GM23248 (cell line): Measurements from ENCODE around the gene BRD2. TPM values are rescaled to one million over a fixed set of nuclear protein-coding genes. Genes with fewer than 3 reads are reported as not detected.
A peak's percentile ranks its signal among the peaks of the same experiment; 100 is the strongest.

ENCODE experiments used
- DNase-seq: peaks from one replicate; pipeline ENCODE4 v3.0.0-alpha.2; 2015
- H2AFZ ChIP-seq: fragments of 200-600 bp; sonication (generic); 2 replicates; pipeline ENCODE4 v1.6.1; 2016; ENCODE audit warnings: antibody characterized with exemption
- H3F3A ChIP-seq: fragments of 200-600 bp; sonication (generic); 2 replicates; pipeline ENCODE4 v1.6.1; 2016; ENCODE audit warnings: mild to moderate bottlenecking, antibody characterized with exemption, mixed run types; ENCODE audit not compliant: insufficient read depth
- H3K27ac ChIP-seq: fragments of 200-600 bp; sonication (generic); 2 replicates; pipeline ENCODE4 v1.5.1; 2016; ENCODE audit warnings: mild to moderate bottlenecking
- H3K27me3 ChIP-seq: fragments of 200-600 bp; sonication (generic); replicated peaks from 2 replicates; pipeline ENCODE4 v1.6.1; 2016; ENCODE audit warnings: mild to moderate bottlenecking; ENCODE audit not compliant: insufficient read depth
- H3K36me3 ChIP-seq: fragments of 200-600 bp; sonication (generic); 2 replicates; pipeline ENCODE4 v1.6.1; 2016; ENCODE audit warnings: low read depth, mild to moderate bottlenecking
- H3K4me1 ChIP-seq: fragments of 200-600 bp; sonication (generic); 2 replicates; pipeline ENCODE4 v1.6.1; 2016; ENCODE audit warnings: mild to moderate bottlenecking; ENCODE audit not compliant: insufficient read depth
- H3K4me2 ChIP-seq: fragments of 200-600 bp; sonication (generic); one replicate; pipeline ENCODE4 v1.6.1; 2016; ENCODE audit warnings: mild to moderate bottlenecking; ENCODE audit not compliant: unreplicated experiment
- H3K4me3 ChIP-seq: fragments of 200-600 bp; sonication (generic); 2 replicates; pipeline ENCODE4 v1.5.1; 2016; ENCODE audit warnings: mild to moderate bottlenecking
- H3K79me2 ChIP-seq: fragments of 200-600 bp; sonication (generic); 2 replicates; pipeline ENCODE4 v1.6.1; 2016; ENCODE audit warnings: mild to moderate bottlenecking; ENCODE audit not compliant: insufficient read depth
- H3K9ac ChIP-seq: fragments of 200-600 bp; sonication (generic); 2 replicates; pipeline ENCODE4 v1.6.1; 2016; ENCODE audit warnings: mild to moderate bottlenecking
- H3K9me2 ChIP-seq: fragments of 200-600 bp; sonication (generic); 2 replicates; pipeline ENCODE4 v1.6.1; 2016; ENCODE audit warnings: mixed run types, mild to moderate bottlenecking, moderate library complexity; ENCODE audit not compliant: insufficient read depth
- H3K9me3 ChIP-seq: fragments of 200-600 bp; sonication (generic); one replicate; pipeline ENCODE4 v1.6.1; 2017; ENCODE audit warnings: low read depth
- H4K20me1 ChIP-seq: fragments of 200-600 bp; sonication (generic); 2 replicates; pipeline ENCODE4 v1.6.0; 2016; ENCODE audit not compliant: insufficient read depth
- EZH2 ChIP-seq: fragments of 200-600 bp; sonication (generic); IDR thresholded peaks from 2 replicates; pipeline ENCODE4 v1.6.1; 2018; ENCODE audit warnings: antibody characterized with exemption, mild to moderate bottlenecking; ENCODE audit not compliant: insufficient read depth, poor library complexity, severe bottlenecking
- EZH2phosphoT487 ChIP-seq: fragments of 200-600 bp; sonication (generic); IDR thresholded peaks from 2 replicates; pipeline ENCODE4 v1.6.1; 2018; ENCODE audit warnings: antibody characterized with exemption, moderate library complexity, mild to moderate bottlenecking, low read depth; ENCODE audit not compliant: insufficient read depth
- WGBS, 2 experiments: methylation state at CpG; one replicate each; pipeline ENCODE4 v1.1.6; 2015 to 2017; ENCODE audit warnings: low lambda C conversion rate in 2 of 2, low coverage in 1 of 2; ENCODE audit errors: missing lambda C conversion rate in 2 of 2; 5-methylcytosine and 5-hydroxymethylcytosine counted together
- in situ Hi-C: fragments of 300-500 bp; cut with MboI; formaldehyde crosslinking; loops from 2 replicates; pipeline ENCODE4 v1.15.0; 2020
- polyA plus RNA-seq: library from polyadenylated mRNA; unstranded; fragments of >200 nt; fragmentation: Nextera tagmentation; extraction: Ambion mirVana; gene quantifications from 2 replicates; pipeline ENCODE4 v1.2.1, GENCODE V29; 2016
- total RNA-seq: library from RNA; depleted of rRNA; stranded (reverse); fragments of >200 nt; shearing (Covaris generic); gene quantifications from 2 replicates; pipeline ENCODE4 v1.2.3, GENCODE V29; 2014

BRD2 gene
- total and polyA plus RNA-seq, 2 experiments from 2014 or later: 85.4 to 105 TPM

DNA sequence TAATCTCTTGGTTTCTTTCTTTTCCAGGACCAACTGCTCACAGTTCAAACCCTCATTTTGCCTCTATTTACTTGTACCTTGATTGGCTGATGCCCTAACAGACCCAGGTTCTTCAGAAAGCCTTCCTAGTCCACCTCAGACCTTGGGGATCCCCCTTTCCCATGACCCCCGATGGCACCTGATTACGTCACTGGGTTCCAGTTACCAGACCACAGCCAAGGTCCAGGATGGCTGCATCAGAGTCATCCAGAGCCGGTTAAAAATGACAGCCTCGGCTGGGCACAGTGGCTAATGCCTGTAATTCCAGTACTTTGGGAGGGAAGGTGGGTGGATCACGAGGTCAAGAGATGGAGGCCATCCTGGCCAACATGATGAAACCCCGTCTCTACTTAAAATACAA lies 36.5 kb downstream of the BRD2 start:
- in situ Hi-C loops: no loop called here
- H3K36me3 ChIP-seq: no peaks in the 10 kb centered on the region

DNA sequence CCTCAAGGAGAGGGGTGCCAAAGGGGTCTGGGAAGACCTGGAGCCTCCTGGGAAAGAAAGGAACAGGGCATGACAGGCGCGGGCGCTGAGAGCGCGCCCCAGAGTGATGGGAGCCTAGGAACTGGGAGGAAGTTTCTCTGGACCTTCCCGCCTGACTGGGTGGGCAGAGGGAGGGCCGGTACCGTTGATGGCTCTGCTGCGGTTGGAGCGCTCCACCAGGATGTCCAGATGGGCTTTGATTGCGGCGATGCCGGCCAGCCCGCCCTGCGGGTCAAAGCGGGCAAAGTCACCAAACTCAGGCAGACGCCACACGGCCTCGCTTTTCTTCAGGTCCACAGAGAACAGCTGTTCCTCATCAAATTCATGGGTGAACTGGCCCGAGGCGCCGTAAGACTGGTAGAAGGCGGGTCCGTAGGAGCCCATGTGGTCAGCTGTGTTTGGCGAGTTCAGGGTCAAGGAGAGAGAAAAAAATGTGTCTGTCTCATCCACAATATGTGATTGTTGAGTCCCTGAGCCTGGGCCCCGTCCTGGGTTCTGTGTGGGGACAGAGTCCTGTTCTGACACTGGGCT lies 39.5 kb downstream of the BRD2 start:
- no peaks in the 10 kb centered on the region for H3K9me3 ChIP-seq
- no peak overlapping the region for H3K9ac ChIP-seq
- peaks cover 67% of the 10 kb centered on the region for H3K27me3 ChIP-seq
- DNase-seq: no peak
- no peak overlapping the region for H3K27ac ChIP-seq
- no peaks in the 10 kb centered on the region for H3K4me1 ChIP-seq
- no peaks in the 10 kb centered on the region for H4K20me1 ChIP-seq
- no peaks in the 10 kb centered on the region for H3K9me2 ChIP-seq
- H3K79me2 ChIP-seq: no peaks in the 10 kb centered on the region
- H3K4me2 ChIP-seq: no peak overlapping the region
- no peak overlapping the region for H3K4me3 ChIP-seq
- no peak overlapping the region for H2AFZ ChIP-seq
- H3K36me3 ChIP-seq: no peaks in the 10 kb centered on the region
- in situ Hi-C loops: no loop called here
- TF ChIP-seq EZH2phosphoT487: no peak
- no peak for TF ChIP-seq EZH2
- H3F3A ChIP-seq: no peaks in the 10 kb centered on the region
- WGBS, 2 experiments: 74 to 77% methylated on average over 20 to 26 of the region's 26 CpGs

More for the DNA sequence above, 36.5 kb downstream of the BRD2 start:
- peaks cover 61% of the 10 kb centered on the region for H3K27me3 ChIP-seq
- WGBS, 2 experiments: 38 to 43% methylated on average over 6 of the region's 6 CpGs
- no peak overlapping the region for H3K9ac ChIP-seq
- no peak overlapping the region for H3K27ac ChIP-seq
- H3F3A ChIP-seq: no peaks in the 10 kb centered on the region
- H3K4me3 ChIP-seq: no peak overlapping the region
- H3K9me3 ChIP-seq: no peaks in the 10 kb centered on the region
- H3K79me2 ChIP-seq: no peaks in the 10 kb centered on the region
- TF ChIP-seq EZH2 (no peak), EZH2phosphoT487 (no peak)
- no peak overlapping the region for H2AFZ ChIP-seq
- H3K4me2 ChIP-seq: no peak overlapping the region
- no peaks in the 10 kb centered on the region for H4K20me1 ChIP-seq
- DNase-seq: no peak
- H3K9me2 ChIP-seq: no peaks in the 10 kb centered on the region
- no peaks in the 10 kb centered on the region for H3K4me1 ChIP-seq

DNA sequence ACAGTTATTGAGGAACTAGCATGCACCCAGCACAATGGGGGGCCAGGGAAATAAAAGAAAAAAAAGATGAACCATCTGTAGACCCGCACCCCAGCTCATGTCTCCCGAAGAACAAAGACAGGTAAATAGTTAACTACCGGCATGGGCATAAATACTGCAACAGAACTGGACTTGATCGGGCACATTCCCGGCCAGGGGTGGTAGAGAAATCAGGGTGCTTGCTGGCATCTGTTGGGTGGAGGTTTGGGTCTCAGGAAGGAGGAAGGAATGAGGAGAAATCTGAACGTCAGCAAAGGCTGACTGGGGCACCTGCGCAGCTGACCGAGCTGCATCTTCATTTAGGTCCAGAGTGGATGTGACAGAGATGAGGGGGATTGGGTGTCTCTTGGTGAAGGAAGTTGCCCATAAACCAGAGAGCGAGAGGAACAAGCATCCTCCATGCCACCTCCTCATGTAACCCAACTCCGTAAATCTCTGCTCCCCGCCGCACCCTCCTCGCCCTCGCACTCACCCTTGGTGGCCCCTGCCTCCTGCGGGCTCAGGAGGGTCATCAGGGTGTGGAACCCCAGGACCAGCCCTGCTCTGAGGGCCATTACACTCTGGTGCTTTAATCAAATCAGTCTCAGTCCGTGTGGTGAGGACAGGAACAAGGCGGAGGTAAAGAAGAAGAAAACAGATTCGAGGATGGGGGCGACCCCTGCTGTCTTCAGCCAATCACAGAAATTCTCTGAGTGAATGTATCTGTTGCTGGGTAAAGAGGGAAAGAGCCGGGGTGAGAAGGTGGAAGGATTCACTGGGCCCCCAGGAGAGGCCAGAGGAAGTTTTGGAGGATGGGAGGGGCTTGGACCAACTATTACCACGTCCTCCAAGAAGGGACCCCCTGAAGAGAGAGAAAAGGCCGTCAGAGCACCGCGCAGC lies 40.8 kb downstream of the BRD2 start, which contains the start of gene HLA-DOA:
TSS of gene HLA-DOA (minus strand) at position 648 of the 918 bp plus-strand sequence.
- no peaks in the 10 kb centered on the region for H4K20me1 ChIP-seq
- in situ Hi-C loops: no loop called here
- H3K27me3 ChIP-seq: peaks cover 67% of the 10 kb centered on the region
- no peak for TF ChIP-seq EZH2
- TF ChIP-seq EZH2phosphoT487: no peak
- H2AFZ ChIP-seq: no peak within 1 kb of the TSS
- H3K79me2 ChIP-seq: no peaks in the 10 kb centered on the region
- H3K9me2 ChIP-seq: no peaks in the 10 kb centered on the region
- no peak within 1 kb of the TSS for H3K4me2 ChIP-seq
- H3K9ac ChIP-seq: no peak within 1 kb of the TSS
- H3K9me3 ChIP-seq: no peaks in the 10 kb centered on the region
- WGBS, 2 experiments: 27 to 30% methylated on average over 24 of the region's 24 CpGs
- DNase-seq: peak; percentile 23
- no peak within 1 kb of the TSS for H3K4me3 ChIP-seq
- H3K36me3 ChIP-seq: no peaks in the 10 kb centered on the region
- H3K27ac ChIP-seq: no peak within 1 kb of the TSS
- H3F3A ChIP-seq: no peaks in the 10 kb centered on the region
- H3K4me1 ChIP-seq: no peaks in the 10 kb centered on the region

DNA sequence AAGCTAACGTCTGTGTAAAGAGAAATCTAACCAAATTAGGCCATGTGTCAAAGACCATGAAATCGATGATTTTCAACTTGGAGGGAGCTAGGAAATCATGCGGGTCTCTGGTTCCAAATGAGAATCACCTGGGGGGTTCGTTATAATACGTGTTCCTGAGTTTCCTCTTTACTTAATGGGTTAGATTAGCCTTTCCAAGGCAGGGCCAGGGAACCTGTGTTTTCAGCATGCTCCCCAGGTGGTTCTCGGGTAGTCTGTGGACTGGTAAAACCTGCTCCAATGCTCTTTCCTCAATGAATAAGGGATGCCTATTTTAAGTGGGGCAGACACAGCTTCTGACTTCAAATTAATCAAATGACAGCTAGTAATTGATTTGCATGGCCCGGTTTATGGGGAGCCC lies 42.0 kb downstream of the BRD2 start:
- Histone ChIP-seq H3K4me1 (no peaks in the 10 kb centered on the region), H3K9me2 (no peaks in the 10 kb centered on the region), H3K9ac (no peak overlapping the region), H3K4me2 (no peak overlapping the region), H3K9me3 (no peaks in the 10 kb centered on the region), H3K27ac (no peak overlapping the region), H4K20me1 (no peaks in the 10 kb centered on the region), H3K27me3 (peaks cover 60% of the 10 kb centered on the region), H3K79me2 (no peaks in the 10 kb centered on the region), H3K4me3 (no peak overlapping the region), H3F3A (no peaks in the 10 kb centered on the region), H3K36me3 (no peaks in the 10 kb centered on the region), H2AFZ (no peak overlapping the region)
- 40 to 49% methylated on average over 7 of the region's 7 CpGs for WGBS, 2 experiments
- in situ Hi-C loops: loop anchor here (10.0 kb wide), 2 partner anchors 134 to 234 kb away; no protein-coding TSS in a partner anchor
- TF ChIP-seq EZH2phosphoT487 (no peak), EZH2 (no peak)
- DNase-seq: no peak
